ENCODE results near the gene CALR. TPM values are rescaled to one million over a fixed set of nuclear protein-coding genes. Genes with fewer than 3 reads are reported as not detected.

The CALR gene
- total and polyA plus RNA-seq, 9 of the 15 experiments (the other 6 are each of a cell fraction or from before 2014, with no cell fraction given), result 126 to 811 (median 642) TPM

DNA sequence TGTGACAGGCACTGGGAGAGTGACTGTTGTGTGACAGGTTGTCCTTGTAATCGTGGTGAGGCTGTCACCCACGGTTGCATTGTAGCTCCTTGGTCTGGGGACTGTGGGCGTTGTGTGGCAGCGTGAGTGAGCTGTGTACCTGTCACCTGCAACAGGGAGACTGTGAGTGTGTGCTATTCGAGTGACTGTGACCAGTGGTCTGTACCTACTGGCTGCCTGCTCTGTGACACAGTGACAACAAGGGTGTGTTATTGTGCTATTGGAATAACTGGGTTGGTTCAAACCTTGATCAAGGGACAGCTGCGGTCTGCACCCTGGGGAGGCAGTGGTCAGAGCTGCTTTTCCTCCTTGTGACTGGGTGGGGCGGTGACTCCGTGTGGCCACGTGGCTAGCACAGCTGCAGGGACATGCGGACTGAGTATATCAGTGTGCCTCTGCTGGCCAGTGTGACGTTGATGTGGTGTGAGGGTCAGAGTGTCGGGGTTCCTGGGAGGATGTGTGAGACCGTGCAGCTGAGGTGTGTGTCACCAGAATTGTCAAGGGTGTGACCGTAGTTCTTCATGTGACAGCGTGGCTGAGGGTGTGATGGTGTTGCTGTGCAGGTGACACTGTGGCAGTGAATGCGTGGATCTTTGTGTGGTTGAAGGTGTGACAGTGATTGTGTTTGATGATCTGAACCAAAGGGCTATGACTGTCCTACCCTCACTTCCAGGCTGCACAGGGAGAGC is 46.8 kb downstream of the CALR start (continued):
- no peak for TF ChIP-seq CHD4 (IDR thresholded peaks at IDR 0.05; ENCODE audit: insufficient read depth, insufficient replicate concordance, low read depth, low read length, poor library complexity, severe bottlenecking)
- TF ChIP-seq HMG20B (CRISPR knock-in tag; IDR thresholded peaks at IDR 0.05), result no peak
- no peak for TF ChIP-seq HSF4 (CRISPR knock-in tag; IDR thresholded peaks at IDR 0.05; ENCODE audit: borderline replicate concordance)
- peak in 1 of 2 experiments; percentile 33; a peak in 1 of 4 replicates for TF ChIP-seq RAD21 (CRISPR knock-in tag; conservative IDR thresholded peaks at IDR 0.05 in 1 of 2, IDR thresholded peaks at IDR 0.05 in 1 of 2)
- peak in 1 of 2 experiments; percentile 79; a peak in 1 of 4 replicates for TF ChIP-seq ZNF318 (IDR thresholded peaks at IDR 0.05; ENCODE audit: borderline replicate concordance in 1 of 2, low read depth in 1 of 2)
